ENCODE data around the gene SH3BP2.

GRCh38 chr4:2797545-2798305 is 4.8 kb downstream of the SH3BP2 start:
- TF ChIP-seq, protein P1, sequence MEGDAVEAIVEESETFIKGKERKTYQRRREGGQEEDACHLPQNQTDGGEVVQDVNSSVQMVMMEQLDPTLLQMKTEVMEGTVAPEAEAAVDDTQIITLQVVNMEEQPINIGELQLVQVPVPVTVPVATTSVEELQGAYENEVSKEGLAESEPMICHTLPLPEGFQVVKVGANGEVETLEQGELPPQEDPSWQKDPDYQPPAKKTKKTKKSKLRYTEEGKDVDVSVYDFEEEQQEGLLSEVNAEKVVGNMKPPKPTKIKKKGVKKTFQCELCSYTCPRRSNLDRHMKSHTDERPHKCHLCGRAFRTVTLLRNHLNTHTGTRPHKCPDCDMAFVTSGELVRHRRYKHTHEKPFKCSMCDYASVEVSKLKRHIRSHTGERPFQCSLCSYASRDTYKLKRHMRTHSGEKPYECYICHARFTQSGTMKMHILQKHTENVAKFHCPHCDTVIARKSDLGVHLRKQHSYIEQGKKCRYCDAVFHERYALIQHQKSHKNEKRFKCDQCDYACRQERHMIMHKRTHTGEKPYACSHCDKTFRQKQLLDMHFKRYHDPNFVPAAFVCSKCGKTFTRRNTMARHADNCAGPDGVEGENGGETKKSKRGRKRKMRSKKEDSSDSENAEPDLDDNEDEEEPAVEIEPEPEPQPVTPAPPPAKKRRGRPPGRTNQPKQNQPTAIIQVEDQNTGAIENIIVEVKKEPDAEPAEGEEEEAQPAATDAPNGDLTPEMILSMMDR (conservative IDR thresholded peaks at IDR 0.05; ENCODE audit: low read depth, low read length) = no peak
- TF ChIP-seq EZH2 (IDR thresholded peaks at IDR 0.05; ENCODE audit: low read length, unreplicated experiment) = no peak
- TF ChIP-seq EZH2phosphoT487 (IDR thresholded peaks at IDR 0.05; ENCODE audit: borderline replicate concordance, low read length) = no peak

Data from PC-3 (cell line).